GM23338 (cell line): ENCODE results near the gene SMYD1. TPM values are rescaled to one million over a fixed set of nuclear protein-coding genes. Genes with fewer than 3 reads are reported as not detected.

Source experiments
- ATAC-seq: fragments of 200-7000 bp; cut with Tn5 transposase; 3 replicates; pipeline ENCODE4 v1.9.1; 2020
- DNase-seq: peaks from one replicate; pipeline ENCODE4 v3.0.0-alpha.2; 2015; ENCODE audit warnings: low spot score
- H2AFZ ChIP-seq: fragments of 200-600 bp; sonication (generic); 2 replicates; pipeline ENCODE4 v1.8.0; 2016; ENCODE audit warnings: antibody characterized with exemption, mild to moderate bottlenecking, moderate library complexity
- H3F3A ChIP-seq: fragments of 200-600 bp; sonication (generic); replicated peaks from 2 replicates; pipeline ENCODE4 v1.8.0; 2017; ENCODE audit warnings: antibody characterized with exemption, mixed run types, low read depth
- H3K27ac ChIP-seq: fragments of 200-600 bp; sonication (generic); 2 replicates; pipeline ENCODE4 v1.6.1; 2016; ENCODE audit warnings: low read depth
- H3K27me3 ChIP-seq: fragments of 200-600 bp; sonication (generic); 2 replicates; pipeline ENCODE4 v1.8.0; 2016; ENCODE audit warnings: mild to moderate bottlenecking, mixed run types, moderate library complexity; ENCODE audit not compliant: insufficient read depth
- H3K36me3 ChIP-seq: fragments of 200-600 bp; sonication (generic); 2 replicates; pipeline ENCODE4 v1.8.0; 2016; ENCODE audit warnings: mild to moderate bottlenecking; ENCODE audit not compliant: insufficient read depth
- H3K4me1 ChIP-seq: fragments of 200-600 bp; sonication (generic); 2 replicates; pipeline ENCODE4 v1.8.0; 2016; ENCODE audit warnings: mild to moderate bottlenecking, moderate library complexity; ENCODE audit not compliant: insufficient read depth
- H3K4me2 ChIP-seq: fragments of 200-600 bp; sonication (generic); 2 replicates; pipeline ENCODE4 v1.7.1; 2017; ENCODE audit warnings: mixed run types
- H3K4me3 ChIP-seq: fragments of 200-600 bp; sonication (generic); 2 replicates; pipeline ENCODE4 v1.6.1; 2016; ENCODE audit warnings: mixed run types
- H3K79me2 ChIP-seq: fragments of 200-600 bp; sonication (generic); replicated peaks from 2 replicates; pipeline ENCODE4 v1.8.0; 2017; ENCODE audit warnings: mild to moderate bottlenecking; ENCODE audit not compliant: insufficient read depth
- H3K9me2 ChIP-seq: fragments of 200-600 bp; sonication (generic); 2 replicates; pipeline ENCODE4 v1.8.0; 2017; ENCODE audit not compliant: insufficient read depth
- H4K20me1 ChIP-seq: fragments of 200-600 bp; sonication (generic); replicated peaks from 2 replicates; pipeline ENCODE4 v1.8.0; 2017; ENCODE audit warnings: mild to moderate bottlenecking; ENCODE audit not compliant: insufficient read depth
- H3K27ac Mint-ChIP-seq: 2 replicates; pipeline ENCODE4 v1.8.0; 2020; ENCODE audit warnings: inconsistent platforms, mild to moderate bottlenecking, moderate library complexity, mixed read lengths
- H3K27me3 Mint-ChIP-seq: 3 replicates; pipeline ENCODE4 v1.8.0; 2022; ENCODE audit warnings: low read depth, mild to moderate bottlenecking, moderate library complexity, mixed read lengths, inconsistent platforms; ENCODE audit not compliant: insufficient read depth, poor library complexity
- H3K36me3 Mint-ChIP-seq: 3 replicates; pipeline ENCODE4 v1.8.0; 2021; ENCODE audit warnings: low read depth, mild to moderate bottlenecking, inconsistent platforms, moderate library complexity, mixed read lengths
- H3K4me1 Mint-ChIP-seq: 3 replicates; pipeline ENCODE4 v1.8.0; 2020; ENCODE audit warnings: mild to moderate bottlenecking, inconsistent platforms, mixed read lengths
- H3K4me3 Mint-ChIP-seq: 3 replicates; pipeline ENCODE4 v1.8.0; 2021; ENCODE audit warnings: moderate library complexity, mild to moderate bottlenecking, inconsistent platforms, mixed read lengths
- H3K9me3 Mint-ChIP-seq: 3 replicates; pipeline ENCODE4 v1.8.0; 2020; ENCODE audit warnings: moderate library complexity, mild to moderate bottlenecking, inconsistent platforms, mixed read lengths
- EZH2 ChIP-seq: fragments of 200-600 bp; sonication (generic); IDR thresholded peaks from one replicate; pipeline ENCODE4 v1.8.0; 2017; ENCODE audit warnings: antibody characterized with exemption, mild to moderate bottlenecking, low read depth; ENCODE audit not compliant: unreplicated experiment
- EZH2phosphoT487 ChIP-seq: fragments of 200-600 bp; sonication (generic); IDR thresholded peaks from one replicate; pipeline ENCODE4 v1.8.1; 2018; ENCODE audit warnings: antibody characterized with exemption; ENCODE audit not compliant: unreplicated experiment
- POLR2AphosphoS5 ChIP-seq: IDR thresholded peaks from 2 replicates; pipeline ENCODE4 v1.6.1; 2016; ENCODE audit warnings: antibody characterized with exemption, low read depth
- STAT1 ChIP-seq: IDR thresholded peaks from one replicate; pipeline ENCODE4 v1.6.1; 2016; ENCODE audit warnings: antibody characterized with exemption; ENCODE audit not compliant: unreplicated experiment
- ZNF114 ChIP-seq: fragments of 250-450 bp; sonication (Bioruptor Pico); IDR thresholded peaks from 2 replicates; pipeline ENCODE4 v1.5.0; 2020; ENCODE audit warnings: mild to moderate bottlenecking, moderate library complexity
- ZNF331 ChIP-seq: fragments of 250-450 bp; sonication (Bioruptor Pico); IDR thresholded peaks from 2 replicates; pipeline ENCODE4 v1.5.0; 2020; ENCODE audit warnings: low read depth, mild to moderate bottlenecking, moderate library complexity
- polyA plus RNA-seq: library from polyadenylated mRNA; unstranded; fragments of >200 nt; fragmentation: Nextera tagmentation; extraction: Ambion mirVana; gene quantifications from 2 replicates; pipeline ENCODE4 v1.2.1, GENCODE V29; 2016
- total RNA-seq: library from RNA; depleted of rRNA; stranded (reverse); fragments of >200 nt; shearing (Covaris generic); gene quantifications from 2 replicates; pipeline ENCODE4 v1.2.3, GENCODE V29; 2014
- TF ChIP-seq, protein P1 (sequence below): IDR thresholded peaks from one replicate; pipeline ENCODE4 v1.6.1; 2018; ENCODE audit warnings: antibody characterized with exemption; ENCODE audit not compliant: unreplicated experiment

The SMYD1 gene
- total and polyA plus RNA-seq, 2 experiments from 2014 or later: 0.07 TPM; not detected in 1

DNA sequence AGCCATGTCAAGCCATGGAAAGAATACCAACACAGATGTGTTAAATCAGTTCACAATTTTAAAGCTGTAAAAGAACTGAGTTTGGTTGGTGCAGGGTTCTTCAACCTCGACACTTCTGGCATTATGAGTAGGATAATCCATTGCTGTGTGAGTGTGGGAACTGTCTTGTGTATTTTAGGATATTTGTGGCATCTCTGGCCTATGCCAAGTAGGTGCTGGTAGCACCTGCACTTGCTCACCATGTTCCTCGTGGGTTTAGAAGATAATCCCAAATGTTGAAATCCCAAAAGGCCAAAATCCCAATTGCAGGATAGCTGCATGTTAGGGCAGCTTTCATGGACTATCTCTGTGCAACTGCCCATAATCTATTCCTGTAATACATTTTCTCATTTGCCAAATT lies 15.8 kb upstream of the SMYD1 start:
- 0 out of 2 replicates have a peak, but pooled peaks have one; percentile 11 for TF ChIP-seq POLR2AphosphoS5
- no peak for TF ChIP-seq EZH2phosphoT487
- H3K9me2 ChIP-seq: no peaks in the 10 kb centered on the region
- Mint-ChIP-seq H3K36me3 (peaks cover 3% of the 10 kb centered on the region; the same call in 1 of the 3 replicates), H3K4me3 (no peak overlapping the region), H3K9me3 (peaks cover 2% of the 10 kb centered on the region; the same call in 1 of the 3 replicates), H3K4me1 (peaks cover 20% of the 10 kb centered on the region), H3K27me3 (peaks cover 3% of the 10 kb centered on the region), H3K27ac (no peak overlapping the region)
- no peaks in the 10 kb centered on the region for H3F3A ChIP-seq
- peaks cover 29% of the 10 kb centered on the region for H3K79me2 ChIP-seq
- no peak overlapping the region for H3K4me3 ChIP-seq
- H3K36me3 ChIP-seq: no peaks in the 10 kb centered on the region
- H3K4me1 ChIP-seq: peaks cover 11% of the 10 kb centered on the region
- H3K27ac ChIP-seq: no peak overlapping the region
- ATAC-seq (no peak), DNase-seq (no peak)
- H3K27me3 ChIP-seq: no peaks in the 10 kb centered on the region
- no peak overlapping the region for H2AFZ ChIP-seq
- no peak overlapping the region for H3K4me2 ChIP-seq
- H4K20me1 ChIP-seq: peaks cover 5% of the 10 kb centered on the region; the same call in 1 of the 2 replicates

DNA sequence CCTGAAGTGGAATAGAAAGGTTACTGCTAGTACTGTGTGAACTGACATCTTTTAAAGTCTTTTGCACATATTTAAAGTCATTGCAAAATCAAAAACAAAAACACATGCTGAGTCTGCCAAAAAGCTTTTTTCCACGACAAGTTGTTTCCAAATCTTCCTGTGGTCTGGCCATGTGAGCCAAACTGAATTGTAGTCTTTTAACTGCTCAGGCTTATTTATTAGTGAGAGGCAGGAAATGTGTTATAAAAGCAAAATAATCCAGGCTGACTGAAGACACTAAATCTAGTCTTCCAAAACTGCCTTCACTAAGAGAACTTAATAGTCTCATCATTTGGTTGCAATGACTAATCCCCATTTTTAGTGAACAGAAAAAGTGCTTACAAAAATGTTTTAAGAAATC lies 14.3 kb upstream of the SMYD1 start:
- TF ChIP-seq, protein P1, sequence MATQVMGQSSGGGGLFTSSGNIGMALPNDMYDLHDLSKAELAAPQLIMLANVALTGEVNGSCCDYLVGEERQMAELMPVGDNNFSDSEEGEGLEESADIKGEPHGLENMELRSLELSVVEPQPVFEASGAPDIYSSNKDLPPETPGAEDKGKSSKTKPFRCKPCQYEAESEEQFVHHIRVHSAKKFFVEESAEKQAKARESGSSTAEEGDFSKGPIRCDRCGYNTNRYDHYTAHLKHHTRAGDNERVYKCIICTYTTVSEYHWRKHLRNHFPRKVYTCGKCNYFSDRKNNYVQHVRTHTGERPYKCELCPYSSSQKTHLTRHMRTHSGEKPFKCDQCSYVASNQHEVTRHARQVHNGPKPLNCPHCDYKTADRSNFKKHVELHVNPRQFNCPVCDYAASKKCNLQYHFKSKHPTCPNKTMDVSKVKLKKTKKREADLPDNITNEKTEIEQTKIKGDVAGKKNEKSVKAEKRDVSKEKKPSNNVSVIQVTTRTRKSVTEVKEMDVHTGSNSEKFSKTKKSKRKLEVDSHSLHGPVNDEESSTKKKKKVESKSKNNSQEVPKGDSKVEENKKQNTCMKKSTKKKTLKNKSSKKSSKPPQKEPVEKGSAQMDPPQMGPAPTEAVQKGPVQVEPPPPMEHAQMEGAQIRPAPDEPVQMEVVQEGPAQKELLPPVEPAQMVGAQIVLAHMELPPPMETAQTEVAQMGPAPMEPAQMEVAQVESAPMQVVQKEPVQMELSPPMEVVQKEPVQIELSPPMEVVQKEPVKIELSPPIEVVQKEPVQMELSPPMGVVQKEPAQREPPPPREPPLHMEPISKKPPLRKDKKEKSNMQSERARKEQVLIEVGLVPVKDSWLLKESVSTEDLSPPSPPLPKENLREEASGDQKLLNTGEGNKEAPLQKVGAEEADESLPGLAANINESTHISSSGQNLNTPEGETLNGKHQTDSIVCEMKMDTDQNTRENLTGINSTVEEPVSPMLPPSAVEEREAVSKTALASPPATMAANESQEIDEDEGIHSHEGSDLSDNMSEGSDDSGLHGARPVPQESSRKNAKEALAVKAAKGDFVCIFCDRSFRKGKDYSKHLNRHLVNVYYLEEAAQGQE: no peak
- TF ChIP-seq ZNF114 (CRISPR knock-in tag): no peak
- Mint-ChIP-seq H3K4me3 (peak overlapping the region; percentile 97; the same call in 1 of the 3 replicates), H3K4me1 (peaks cover 20% of the 10 kb centered on the region), H3K9me3 (peaks cover 2% of the 10 kb centered on the region; the same call in 1 of the 3 replicates), H3K36me3 (peaks cover 3% of the 10 kb centered on the region; the same call in 1 of the 3 replicates), H3K27me3 (peaks cover 7% of the 10 kb centered on the region), H3K27ac (no peak overlapping the region)
- peaks cover 5% of the 10 kb centered on the region; the same call in 1 of the 2 replicates for H4K20me1 ChIP-seq
- no peaks in the 10 kb centered on the region for H3K27me3 ChIP-seq
- H3K4me1 ChIP-seq: peaks cover 11% of the 10 kb centered on the region
- no peak overlapping the region for H3K4me2 ChIP-seq
- no peak overlapping the region for H2AFZ ChIP-seq
- no peaks in the 10 kb centered on the region for H3F3A ChIP-seq
- H3K27ac ChIP-seq: peak overlapping the region; percentile 23; the same call in 1 of the 2 replicates
- H3K79me2 ChIP-seq: peaks cover 29% of the 10 kb centered on the region
- no peak overlapping the region for H3K4me3 ChIP-seq
- ATAC-seq (no peak), DNase-seq (no peak)
- no peaks in the 10 kb centered on the region for H3K36me3 ChIP-seq
- H3K9me2 ChIP-seq: no peaks in the 10 kb centered on the region

DNA sequence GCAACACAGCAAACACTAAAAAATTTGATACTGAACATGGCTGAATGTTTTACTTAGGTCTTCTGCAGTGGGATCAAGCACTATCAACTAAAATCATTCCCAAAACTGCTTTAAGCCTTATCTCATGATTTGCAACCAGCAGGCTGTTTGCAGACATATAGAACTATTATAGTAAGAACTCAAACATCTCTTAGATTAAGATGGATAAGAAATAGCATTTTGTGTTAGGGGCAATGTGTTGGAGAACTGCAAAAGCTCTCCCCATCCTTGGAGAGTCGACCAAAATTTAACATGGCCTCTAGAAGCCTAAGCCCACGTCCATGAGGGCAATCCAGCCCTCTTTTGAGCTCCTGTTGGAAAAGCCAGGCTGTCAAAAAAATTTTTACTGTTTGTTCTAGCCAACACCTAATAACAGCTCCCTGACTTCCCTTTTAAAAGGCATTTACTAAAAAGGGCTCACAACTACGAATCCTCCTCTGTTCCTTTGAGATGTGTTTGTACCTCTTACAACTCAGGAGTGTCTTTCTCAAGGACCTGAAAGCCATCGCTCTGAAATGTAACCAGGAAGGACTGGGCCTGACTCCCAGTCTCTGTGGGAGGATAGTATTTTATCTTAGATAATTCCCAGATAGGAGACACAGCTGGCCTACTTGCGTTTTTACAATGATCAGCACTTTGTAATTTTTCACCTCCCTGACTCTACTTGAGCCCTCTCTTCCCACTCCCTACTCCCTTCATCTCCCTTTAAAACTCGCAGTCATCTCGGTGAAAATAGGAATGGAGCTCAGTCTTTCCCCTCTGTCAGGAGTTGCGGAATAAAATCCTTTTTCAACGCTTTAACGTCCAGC lies 13.5 kb upstream of the SMYD1 start:
- ATAC-seq (no peak), DNase-seq (no peak)
- Mint-ChIP-seq H3K36me3 (peaks cover 3% of the 10 kb centered on the region; the same call in 1 of the 3 replicates), H3K4me3 (peak overlapping the region; percentile 97), H3K9me3 (peaks cover 2% of the 10 kb centered on the region; the same call in 1 of the 3 replicates), H3K4me1 (peaks cover 20% of the 10 kb centered on the region), H3K27me3 (peaks cover 7% of the 10 kb centered on the region), H3K27ac (peak overlapping the region; percentile 93; the same call in 1 of the 2 replicates)
- no peak overlapping the region for H3K27ac ChIP-seq
- H3F3A ChIP-seq: no peaks in the 10 kb centered on the region
- no peaks in the 10 kb centered on the region for H3K9me2 ChIP-seq
- H4K20me1 ChIP-seq: peaks cover 5% of the 10 kb centered on the region; the same call in 1 of the 2 replicates
- TF ChIP-seq ZNF331 (no peak), STAT1 (no peak), EZH2 (no peak)
- H2AFZ ChIP-seq: no peak overlapping the region
- peak overlapping the region; percentile 84 for H3K4me2 ChIP-seq
- H3K27me3 ChIP-seq: no peaks in the 10 kb centered on the region
- H3K4me3 ChIP-seq: peak overlapping the region; percentile 92
- H3K79me2 ChIP-seq: peaks cover 29% of the 10 kb centered on the region
- H3K36me3 ChIP-seq: no peaks in the 10 kb centered on the region
- H3K4me1 ChIP-seq: peaks cover 11% of the 10 kb centered on the region
